ENCODE data around the gene CFDP1.

DNA sequence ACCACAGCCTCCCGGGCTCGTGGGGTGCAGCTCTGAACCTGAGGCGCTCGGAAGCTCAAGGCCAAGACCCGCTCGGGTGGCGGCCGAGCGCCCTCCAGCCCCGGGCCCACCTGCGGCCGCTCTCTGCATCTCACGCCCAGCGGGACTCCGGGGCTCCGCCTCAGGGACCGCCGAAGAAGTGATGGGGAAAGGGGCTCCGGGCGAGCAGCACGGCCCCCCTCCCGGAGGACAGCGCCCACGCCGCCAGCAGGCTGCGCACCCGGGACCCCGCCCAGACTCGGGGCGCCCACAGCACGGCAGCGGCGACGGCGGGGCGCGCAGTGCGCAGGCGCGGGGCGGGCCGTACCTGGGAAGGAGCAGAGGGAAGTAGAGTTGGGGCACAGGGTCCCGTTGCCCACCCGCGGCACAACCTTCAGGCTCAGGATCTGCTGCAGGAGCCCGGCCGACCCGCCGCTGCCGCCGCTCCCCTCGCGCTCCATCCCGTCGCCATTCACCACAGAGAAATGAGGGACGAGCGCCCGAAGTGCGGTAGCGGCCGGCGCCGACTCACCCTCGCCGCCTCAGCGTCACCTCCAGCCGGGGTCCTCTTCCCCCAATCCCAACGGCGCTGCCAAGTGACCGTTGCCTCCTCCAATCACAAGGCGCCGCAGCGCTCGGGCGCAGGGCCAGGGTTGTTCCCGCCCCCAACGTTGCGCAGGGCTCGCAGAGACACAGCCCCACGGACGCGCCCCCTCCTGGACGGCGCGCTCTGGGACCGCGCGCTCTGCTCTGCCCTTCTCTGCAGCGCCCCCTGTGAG lies 31.0 kb upstream of the CFDP1 start, which contains the start of gene TMEM170A:
- peak; percentile 100 for TF ChIP-seq CTCF (conservative IDR thresholded peaks at IDR 0.05 in 1 of 2, IDR thresholded peaks at IDR 0.05 in 1 of 2; ENCODE audit: low read depth in 1 of 2, low read length in 2 of 2)
- TF ChIP-seq EZH2 (IDR thresholded peaks at IDR 0.05; ENCODE audit: low read length, missing control alignments), result no peak

Measured in fibroblast of lung (primary cell).